GM23338 (cell line): Measurements from ENCODE around the gene PSMA8. TPM values are rescaled to one million over a fixed set of nuclear protein-coding genes. Genes with fewer than 3 reads are reported as not detected.
"Not testable (repeated sequence)": the region's sequence is repeated elsewhere in the genome, so short reads cannot be mapped to it uniquely, and the experiment has no call there.

Experiments used
- ATAC-seq: fragments of 200-7000 bp; cut with Tn5 transposase; 3 replicates; pipeline ENCODE4 v1.9.1; 2020
- DNase-seq: peaks from one replicate; pipeline ENCODE4 v3.0.0-alpha.2; 2015; ENCODE audit warnings: low spot score
- H2AFZ ChIP-seq: fragments of 200-600 bp; sonication (generic); 2 replicates; pipeline ENCODE4 v1.8.0; 2016; ENCODE audit warnings: antibody characterized with exemption, mild to moderate bottlenecking, moderate library complexity
- H3F3A ChIP-seq: fragments of 200-600 bp; sonication (generic); replicated peaks from 2 replicates; pipeline ENCODE4 v1.8.0; 2017; ENCODE audit warnings: antibody characterized with exemption, mixed run types, low read depth
- H3K27ac ChIP-seq: fragments of 200-600 bp; sonication (generic); 2 replicates; pipeline ENCODE4 v1.6.1; 2016; ENCODE audit warnings: low read depth
- H3K27me3 ChIP-seq: fragments of 200-600 bp; sonication (generic); 2 replicates; pipeline ENCODE4 v1.8.0; 2016; ENCODE audit warnings: mild to moderate bottlenecking, mixed run types, moderate library complexity; ENCODE audit not compliant: insufficient read depth
- H3K36me3 ChIP-seq: fragments of 200-600 bp; sonication (generic); 2 replicates; pipeline ENCODE4 v1.8.0; 2016; ENCODE audit warnings: mild to moderate bottlenecking; ENCODE audit not compliant: insufficient read depth
- H3K4me1 ChIP-seq: fragments of 200-600 bp; sonication (generic); 2 replicates; pipeline ENCODE4 v1.8.0; 2016; ENCODE audit warnings: mild to moderate bottlenecking, moderate library complexity; ENCODE audit not compliant: insufficient read depth
- H3K4me2 ChIP-seq: fragments of 200-600 bp; sonication (generic); 2 replicates; pipeline ENCODE4 v1.7.1; 2017; ENCODE audit warnings: mixed run types
- H3K4me3 ChIP-seq: fragments of 200-600 bp; sonication (generic); 2 replicates; pipeline ENCODE4 v1.6.1; 2016; ENCODE audit warnings: mixed run types
- H3K79me2 ChIP-seq: fragments of 200-600 bp; sonication (generic); replicated peaks from 2 replicates; pipeline ENCODE4 v1.8.0; 2017; ENCODE audit warnings: mild to moderate bottlenecking; ENCODE audit not compliant: insufficient read depth
- H3K9me2 ChIP-seq: fragments of 200-600 bp; sonication (generic); 2 replicates; pipeline ENCODE4 v1.8.0; 2017; ENCODE audit not compliant: insufficient read depth
- H4K20me1 ChIP-seq: fragments of 200-600 bp; sonication (generic); replicated peaks from 2 replicates; pipeline ENCODE4 v1.8.0; 2017; ENCODE audit warnings: mild to moderate bottlenecking; ENCODE audit not compliant: insufficient read depth
- H3K27ac Mint-ChIP-seq: 2 replicates; pipeline ENCODE4 v1.8.0; 2020; ENCODE audit warnings: inconsistent platforms, mild to moderate bottlenecking, moderate library complexity, mixed read lengths
- H3K27me3 Mint-ChIP-seq: 3 replicates; pipeline ENCODE4 v1.8.0; 2022; ENCODE audit warnings: low read depth, mild to moderate bottlenecking, moderate library complexity, mixed read lengths, inconsistent platforms; ENCODE audit not compliant: insufficient read depth, poor library complexity
- H3K36me3 Mint-ChIP-seq: 3 replicates; pipeline ENCODE4 v1.8.0; 2021; ENCODE audit warnings: low read depth, mild to moderate bottlenecking, inconsistent platforms, moderate library complexity, mixed read lengths
- H3K4me1 Mint-ChIP-seq: 3 replicates; pipeline ENCODE4 v1.8.0; 2020; ENCODE audit warnings: mild to moderate bottlenecking, inconsistent platforms, mixed read lengths
- H3K4me3 Mint-ChIP-seq: 3 replicates; pipeline ENCODE4 v1.8.0; 2021; ENCODE audit warnings: moderate library complexity, mild to moderate bottlenecking, inconsistent platforms, mixed read lengths
- H3K9me3 Mint-ChIP-seq: 3 replicates; pipeline ENCODE4 v1.8.0; 2020; ENCODE audit warnings: moderate library complexity, mild to moderate bottlenecking, inconsistent platforms, mixed read lengths
- ETS1 ChIP-seq: IDR thresholded peaks from 2 replicates; pipeline ENCODE4 v1.6.1; 2016; ENCODE audit warnings: antibody characterized with exemption
- EZH2phosphoT487 ChIP-seq: fragments of 200-600 bp; sonication (generic); IDR thresholded peaks from one replicate; pipeline ENCODE4 v1.8.1; 2018; ENCODE audit warnings: antibody characterized with exemption; ENCODE audit not compliant: unreplicated experiment
- ZNF462 ChIP-seq: fragments of 250-450 bp; sonication (Bioruptor Pico); IDR thresholded peaks from 2 replicates; pipeline ENCODE4 v1.5.0; 2020; ENCODE audit warnings: mild to moderate bottlenecking, moderate library complexity
- polyA plus RNA-seq: library from polyadenylated mRNA; unstranded; fragments of >200 nt; fragmentation: Nextera tagmentation; extraction: Ambion mirVana; gene quantifications from 2 replicates; pipeline ENCODE4 v1.2.1, GENCODE V29; 2016
- total RNA-seq: library from RNA; depleted of rRNA; stranded (reverse); fragments of >200 nt; shearing (Covaris generic); gene quantifications from 2 replicates; pipeline ENCODE4 v1.2.3, GENCODE V29; 2014

PSMA8 gene
- total and polyA plus RNA-seq, 2 experiments from 2014 or later = not detected

- no peak for TF ChIP-seq EZH2phosphoT487
Observed at GRCh38 chr18:26121476-26121875, 12.2 kb upstream of the PSMA8 start (continued).

- H3K4me2 ChIP-seq, H3K4me3 Mint-ChIP-seq, H3K4me1 Mint-ChIP-seq, H3K79me2 ChIP-seq, H3K27me3 ChIP-seq, H3K4me1 ChIP-seq, H2AFZ ChIP-seq, H3K27ac ChIP-seq, H3K36me3 Mint-ChIP-seq, H3K36me3 ChIP-seq, ATAC-seq, H3F3A ChIP-seq, H3K27me3 Mint-ChIP-seq, DNase-seq, H3K27ac Mint-ChIP-seq, H3K4me3 ChIP-seq, H3K9me2 ChIP-seq, H4K20me1 ChIP-seq: not testable (repeated sequence)
- peaks cover 15% of the 10 kb centered on the region for H3K9me3 Mint-ChIP-seq
Observed at GRCh38 chr18:26121994-26122393, 11.7 kb upstream of the PSMA8 start.

GRCh38 chr18:26127786-26128185, 5.9 kb upstream of the PSMA8 start:
- Histone ChIP-seq H3K27me3 (no peaks in the 10 kb centered on the region), H3K9me2 (no peaks in the 10 kb centered on the region), H3K79me2 (no peaks in the 10 kb centered on the region), H3K36me3 (no peaks in the 10 kb centered on the region), H3K4me3 (no peak overlapping the region), H3F3A (no peaks in the 10 kb centered on the region), H3K4me2 (no peak overlapping the region), H3K4me1 (no peaks in the 10 kb centered on the region), H4K20me1 (no peaks in the 10 kb centered on the region), H3K27ac (no peak overlapping the region), H2AFZ (no peak overlapping the region)
- H3K27ac Mint-ChIP-seq = no peak overlapping the region
- peak; percentile 23; the same call in 1 of the 3 replicates for ATAC-seq
- peaks cover 4% of the 10 kb centered on the region; the same call in 1 of the 3 replicates for H3K9me3 Mint-ChIP-seq
- H3K4me3 Mint-ChIP-seq = no peak overlapping the region
- DNase-seq = no peak
- TF ChIP-seq ETS1 (no peak), ZNF462 (CRISPR knock-in tag) (no peak)
- H3K4me1 Mint-ChIP-seq = no peaks in the 10 kb centered on the region
- H3K27me3 Mint-ChIP-seq = no peaks in the 10 kb centered on the region
- H3K36me3 Mint-ChIP-seq = no peaks in the 10 kb centered on the region

- H3K36me3 Mint-ChIP-seq, H3K27ac Mint-ChIP-seq, H3K4me3 Mint-ChIP-seq, H4K20me1 ChIP-seq, H3K9me2 ChIP-seq, H3K4me3 ChIP-seq, ATAC-seq, H3K79me2 ChIP-seq, H3K27ac ChIP-seq, H3K27me3 ChIP-seq, DNase-seq, H3K4me1 ChIP-seq, H3K9me3 Mint-ChIP-seq, H2AFZ ChIP-seq, H3K4me2 ChIP-seq, H3K36me3 ChIP-seq, H3K4me1 Mint-ChIP-seq, H3F3A ChIP-seq, H3K27me3 Mint-ChIP-seq: not testable (repeated sequence)
Observed at GRCh38 chr18:26128192-26128591, 5.5 kb upstream of the PSMA8 start.
